Effector memory CD8-positive, alpha-beta T cell (primary cell): ENCODE results near the gene CES2.
A peak's percentile ranks its signal among the peaks of the same experiment; 100 is the strongest.

ENCODE experiments used
- ATAC-seq: fragments of 150-1000 bp; cut with Tn5 transposase; replicated peaks from 2 replicates; pipeline ENCODE4 v1.10.0; 2021; ENCODE audit warnings: mild to moderate bottlenecking, moderate library complexity
- DNase-seq, 3 experiments: peaks; one replicate each; pipeline ENCODE4 v3.0.0; 2021
- H3K27ac Mint-ChIP-seq, 2 donors: one replicate each; pipeline ENCODE4 v1.8.0; 2022; ENCODE audit warnings: mild to moderate bottlenecking in 2 of 2, mixed read lengths in 2 of 2, moderate library complexity in 2 of 2
- H3K27me3 Mint-ChIP-seq, 2 donors: one replicate each; pipeline ENCODE4 v1.8.0; 2022; ENCODE audit warnings: mixed read lengths in 2 of 2
- H3K36me3 Mint-ChIP-seq: one replicate; pipeline ENCODE4 v1.8.0; 2022; ENCODE audit warnings: mild to moderate bottlenecking, moderate library complexity, mixed read lengths; ENCODE audit not compliant: insufficient read depth
- H3K4me1 Mint-ChIP-seq, 2 donors: one replicate each; pipeline ENCODE4 v1.8.0; 2022; ENCODE audit warnings: low read depth in 2 of 2, mixed read lengths in 2 of 2
- H3K4me3 Mint-ChIP-seq, 2 donors: one replicate each; pipeline ENCODE4 v1.8.0; 2022; ENCODE audit warnings: mild to moderate bottlenecking in 2 of 2, mixed read lengths in 2 of 2, moderate library complexity in 2 of 2
- H3K9me3 Mint-ChIP-seq, 2 donors: one replicate each; pipeline ENCODE4 v1.8.0; 2022; ENCODE audit warnings: mixed read lengths in 2 of 2
- total RNA-seq, 9 experiments: gene quantifications; one replicate each; lab custom pipeline; 2026; lab: John Stamatoyannopoulos, UW

CES2 gene, protein sequence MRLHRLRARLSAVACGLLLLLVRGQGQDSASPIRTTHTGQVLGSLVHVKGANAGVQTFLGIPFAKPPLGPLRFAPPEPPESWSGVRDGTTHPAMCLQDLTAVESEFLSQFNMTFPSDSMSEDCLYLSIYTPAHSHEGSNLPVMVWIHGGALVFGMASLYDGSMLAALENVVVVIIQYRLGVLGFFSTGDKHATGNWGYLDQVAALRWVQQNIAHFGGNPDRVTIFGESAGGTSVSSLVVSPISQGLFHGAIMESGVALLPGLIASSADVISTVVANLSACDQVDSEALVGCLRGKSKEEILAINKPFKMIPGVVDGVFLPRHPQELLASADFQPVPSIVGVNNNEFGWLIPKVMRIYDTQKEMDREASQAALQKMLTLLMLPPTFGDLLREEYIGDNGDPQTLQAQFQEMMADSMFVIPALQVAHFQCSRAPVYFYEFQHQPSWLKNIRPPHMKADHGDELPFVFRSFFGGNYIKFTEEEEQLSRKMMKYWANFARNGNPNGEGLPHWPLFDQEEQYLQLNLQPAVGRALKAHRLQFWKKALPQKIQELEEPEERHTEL
- total RNA-seq: 29.2 to 46.8 (median 40.0) reads per million in 9 experiments

DNA sequence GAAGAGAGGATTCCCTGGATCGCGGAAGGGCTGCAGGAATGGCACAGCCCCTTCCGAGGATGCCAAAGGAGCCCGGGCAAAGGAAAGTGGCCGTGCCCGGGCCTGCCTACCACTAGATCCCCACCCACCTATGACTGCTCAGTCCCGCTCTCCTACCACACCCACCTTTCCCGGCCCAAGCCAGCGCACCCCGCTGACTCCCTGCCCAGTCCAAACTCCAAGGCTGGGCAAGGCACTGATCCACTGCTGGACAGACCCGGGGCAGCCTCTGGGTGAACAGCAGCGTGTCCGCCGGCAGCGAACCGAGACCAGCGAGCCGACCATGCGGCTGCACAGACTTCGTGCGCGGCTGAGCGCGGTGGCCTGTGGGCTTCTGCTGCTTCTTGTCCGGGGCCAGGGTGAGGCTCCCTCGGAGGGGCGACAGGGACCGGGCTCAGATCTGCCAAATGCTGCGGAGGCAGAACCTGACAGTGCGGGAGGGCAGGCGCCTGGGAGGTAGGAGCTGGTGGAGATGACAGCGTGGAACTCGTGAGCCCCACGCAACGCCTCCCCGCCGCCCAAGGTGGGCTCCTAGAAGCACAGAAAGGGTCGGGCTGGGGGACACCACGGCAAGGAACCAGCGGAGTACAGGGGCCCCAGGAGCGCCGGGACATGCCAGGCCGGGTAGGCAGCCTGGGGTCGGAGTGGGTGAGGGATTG, at the start of gene CES2:
CES2 (plus strand) TSS at position 203 of the 698 bp plus-strand sequence; CDS start at position 323, 120 bp downstream.
- ATAC-seq: no peak
- H3K4me3 Mint-ChIP-seq: peak within 1 kb of the TSS; percentile 99 to 100
- peaks cover 46 to 57% of the 10 kb centered on the region in 2 donors for H3K4me1 Mint-ChIP-seq
- H3K27ac Mint-ChIP-seq: peak within 1 kb of the TSS; percentile 98
- H3K36me3 Mint-ChIP-seq: peaks cover 36% of the 10 kb centered on the region
- no peaks in the 10 kb centered on the region for H3K27me3 Mint-ChIP-seq
- DNase-seq: no peak
- no peaks in the 10 kb centered on the region for H3K9me3 Mint-ChIP-seq

DNA sequence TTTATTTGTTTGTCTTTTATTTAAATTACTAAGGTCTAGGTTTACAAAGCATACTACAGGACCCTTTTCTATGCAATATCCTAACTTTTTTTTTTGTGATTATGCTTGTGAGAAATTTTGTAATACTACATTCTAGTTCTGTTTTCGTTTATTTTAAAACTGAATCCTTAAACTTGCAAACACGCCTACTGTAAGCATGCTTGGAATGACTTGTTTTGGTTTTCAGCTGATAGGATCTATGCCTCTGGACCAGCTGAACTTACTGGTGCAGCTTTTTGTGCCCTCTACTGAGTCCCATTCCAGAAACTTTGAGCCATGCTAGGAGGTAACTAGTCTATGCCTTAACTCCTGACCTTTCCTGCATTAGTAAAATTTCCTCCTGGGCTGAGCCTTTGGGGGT, 49.0 kb upstream of the CES2 start:
- Mint-ChIP-seq H3K4me1 (peaks cover 13 to 19% of the 10 kb centered on the region in 2 donors), H3K27ac (no peak overlapping the region), H3K4me3 (no peak overlapping the region), H3K27me3 (no peaks in the 10 kb centered on the region), H3K36me3 (peaks cover 57% of the 10 kb centered on the region), H3K9me3 (no peaks in the 10 kb centered on the region)
- DNase-seq (no peak), ATAC-seq (no peak)

DNA sequence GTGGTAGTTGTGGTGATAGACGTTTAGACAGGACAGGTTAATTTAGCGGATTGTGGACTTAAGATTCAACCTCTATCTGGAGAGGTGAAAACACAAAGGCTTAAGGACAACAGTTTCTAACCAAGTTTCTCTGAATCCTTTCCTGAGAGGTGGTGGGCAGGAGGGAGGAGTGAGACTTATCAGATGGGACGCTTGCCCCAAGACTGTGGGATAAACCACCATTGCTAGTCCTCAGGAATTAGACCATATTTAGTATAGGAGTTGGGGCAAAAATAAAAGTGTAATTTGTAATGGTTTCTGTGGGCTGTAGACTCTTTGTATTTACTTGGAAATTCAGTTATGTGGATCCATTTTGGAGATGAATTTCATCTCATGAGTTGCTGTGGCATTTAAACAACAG, 48.4 kb upstream of the CES2 start:
- H3K4me3 Mint-ChIP-seq: no peak overlapping the region
- ATAC-seq (no peak), DNase-seq (no peak)
- H3K9me3 Mint-ChIP-seq: no peaks in the 10 kb centered on the region
- peaks cover 13 to 14% of the 10 kb centered on the region in 2 donors for H3K4me1 Mint-ChIP-seq
- H3K27me3 Mint-ChIP-seq: no peaks in the 10 kb centered on the region
- no peak overlapping the region for H3K27ac Mint-ChIP-seq
- peaks cover 59% of the 10 kb centered on the region for H3K36me3 Mint-ChIP-seq

DNA sequence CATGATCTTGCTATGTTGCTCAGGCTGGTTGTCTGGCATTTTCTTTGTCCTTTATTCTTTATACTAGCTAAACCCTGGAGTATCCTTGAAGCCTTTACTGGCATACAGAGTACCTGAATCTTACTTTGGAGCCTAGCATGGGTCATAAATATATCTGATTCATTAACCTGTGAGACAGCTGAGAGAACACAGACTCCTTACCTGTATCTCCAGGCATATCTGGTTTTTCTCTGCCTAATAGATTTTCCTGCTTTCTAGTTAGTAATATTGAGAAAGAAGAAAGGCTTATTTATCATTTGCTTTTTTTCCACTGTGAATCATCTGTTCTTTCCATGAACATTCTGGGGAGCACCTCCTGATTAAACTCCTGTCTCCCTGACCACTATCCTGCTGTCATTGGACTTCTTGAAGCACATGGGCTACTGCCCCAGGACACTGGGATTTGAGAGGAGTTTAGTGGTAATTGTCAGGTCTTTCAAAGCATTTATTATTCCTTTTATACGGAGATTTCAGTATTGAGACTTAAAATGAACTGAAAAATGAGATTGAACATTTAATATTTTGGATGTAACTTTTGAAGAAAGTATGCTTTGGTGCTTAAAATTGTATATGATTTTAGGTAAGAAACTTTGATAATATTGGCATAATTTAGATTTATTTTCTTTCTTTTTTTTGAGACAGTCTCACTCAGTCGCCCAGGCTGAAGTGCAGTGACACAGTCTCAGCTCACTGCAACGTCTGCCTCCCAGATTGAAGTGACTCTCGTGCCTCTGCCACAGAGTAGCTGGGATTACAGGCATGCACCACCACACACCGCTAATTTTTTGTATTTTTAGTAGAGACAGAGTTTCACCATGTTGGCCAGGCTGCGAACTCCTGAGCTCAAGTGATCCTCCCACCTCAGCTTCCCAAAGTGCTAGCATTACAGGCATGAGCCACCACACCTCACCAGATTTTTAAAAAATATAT, 46.4 kb upstream of the CES2 start:
- Mint-ChIP-seq H3K4me1 (peaks cover 12 to 13% of the 10 kb centered on the region in 2 donors), H3K27me3 (no peaks in the 10 kb centered on the region), H3K4me3 (no peak overlapping the region), H3K27ac (peak overlapping the region; percentile 20 to 66), H3K9me3 (no peaks in the 10 kb centered on the region), H3K36me3 (peaks cover 50% of the 10 kb centered on the region)
- ATAC-seq (no peak), DNase-seq (no peak)

DNA sequence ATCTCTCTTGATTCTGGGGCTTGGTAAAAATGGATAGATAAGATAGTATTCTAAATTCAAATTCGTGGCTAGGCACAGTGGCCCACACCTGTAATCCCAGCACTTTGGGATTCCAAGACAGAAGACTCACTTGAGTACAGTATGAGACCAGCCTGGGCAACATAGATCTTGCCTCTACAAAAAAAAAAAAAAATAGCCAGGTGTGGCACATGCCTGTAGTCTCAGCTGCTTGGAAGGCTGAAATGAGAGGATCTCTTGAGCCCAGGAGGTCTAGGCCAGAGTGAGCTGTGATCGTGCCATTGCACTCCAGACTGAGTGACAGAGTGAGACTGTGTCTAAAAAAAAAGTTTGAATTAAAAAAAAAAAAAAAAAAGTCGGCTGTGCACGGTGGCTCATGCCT, 45.7 kb upstream of the CES2 start:
- H3K27ac Mint-ChIP-seq: peak overlapping the region in 1 of 2 donors; percentile 20
- peaks cover 11 to 12% of the 10 kb centered on the region in 2 donors for H3K4me1 Mint-ChIP-seq
- no peak for ATAC-seq
- H3K27me3 Mint-ChIP-seq: no peaks in the 10 kb centered on the region
- no peak overlapping the region for H3K4me3 Mint-ChIP-seq
- H3K36me3 Mint-ChIP-seq: peaks cover 44% of the 10 kb centered on the region
- DNase-seq: no peak
- no peaks in the 10 kb centered on the region for H3K9me3 Mint-ChIP-seq

DNA sequence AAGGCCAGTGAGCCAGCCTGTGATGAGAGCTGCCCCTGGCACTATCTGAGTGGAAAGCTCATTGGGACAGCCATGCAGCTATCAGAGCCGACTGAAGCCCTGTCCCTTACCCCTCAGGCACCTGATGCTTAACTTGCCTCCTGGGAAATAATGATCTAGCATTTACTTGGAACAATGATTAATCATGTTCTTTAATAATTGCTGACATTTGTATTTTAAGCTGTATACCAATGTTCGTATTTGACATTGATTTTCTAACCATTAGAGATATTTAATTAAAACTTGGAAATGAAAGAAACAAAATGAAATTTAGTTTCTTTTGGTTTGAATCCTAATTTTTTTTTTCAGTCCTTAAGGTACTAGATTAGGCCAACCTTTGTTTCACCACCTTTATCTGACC, 44.5 kb upstream of the CES2 start:
- H3K27ac Mint-ChIP-seq: peak overlapping the region in 1 of 2 donors; percentile 31
- H3K36me3 Mint-ChIP-seq: peaks cover 37% of the 10 kb centered on the region
- H3K9me3 Mint-ChIP-seq: no peaks in the 10 kb centered on the region

DNA sequence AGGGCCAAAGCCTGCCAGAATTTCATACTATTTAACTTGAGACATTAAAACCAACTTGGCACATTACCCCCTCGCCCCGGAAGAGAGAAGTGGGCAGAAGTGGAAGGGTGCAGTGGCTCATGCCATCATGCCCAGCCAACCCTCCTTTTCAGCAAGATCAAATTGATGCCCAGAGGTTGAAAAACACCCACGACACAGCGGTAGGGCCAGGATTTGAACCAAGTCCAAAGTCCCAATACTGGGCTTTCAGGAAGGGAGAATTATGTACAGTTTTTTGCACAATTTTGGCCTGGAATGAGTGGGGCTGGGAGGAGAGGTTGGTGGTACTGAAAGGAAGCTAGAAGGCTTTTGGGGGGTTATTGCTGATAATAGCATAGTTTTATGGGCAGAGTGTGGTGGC, 44.0 kb upstream of the CES2 start:
- peak overlapping the region in 1 of 2 donors; percentile 31 for H3K27ac Mint-ChIP-seq
- ATAC-seq: no peak
- no peaks in the 10 kb centered on the region for H3K27me3 Mint-ChIP-seq
- H3K4me3 Mint-ChIP-seq: no peak overlapping the region
- H3K36me3 Mint-ChIP-seq: peaks cover 34% of the 10 kb centered on the region
- DNase-seq: no peak
- no peaks in the 10 kb centered on the region for H3K9me3 Mint-ChIP-seq
- H3K4me1 Mint-ChIP-seq: peaks cover 4 to 16% of the 10 kb centered on the region in 2 donors

More for the DNA sequence above, 44.5 kb upstream of the CES2 start:
- no peaks in the 10 kb centered on the region for H3K27me3 Mint-ChIP-seq
- peaks cover 7 to 12% of the 10 kb centered on the region in 2 donors for H3K4me1 Mint-ChIP-seq
- DNase-seq (no peak), ATAC-seq (no peak)
- H3K4me3 Mint-ChIP-seq: no peak overlapping the region

DNA sequence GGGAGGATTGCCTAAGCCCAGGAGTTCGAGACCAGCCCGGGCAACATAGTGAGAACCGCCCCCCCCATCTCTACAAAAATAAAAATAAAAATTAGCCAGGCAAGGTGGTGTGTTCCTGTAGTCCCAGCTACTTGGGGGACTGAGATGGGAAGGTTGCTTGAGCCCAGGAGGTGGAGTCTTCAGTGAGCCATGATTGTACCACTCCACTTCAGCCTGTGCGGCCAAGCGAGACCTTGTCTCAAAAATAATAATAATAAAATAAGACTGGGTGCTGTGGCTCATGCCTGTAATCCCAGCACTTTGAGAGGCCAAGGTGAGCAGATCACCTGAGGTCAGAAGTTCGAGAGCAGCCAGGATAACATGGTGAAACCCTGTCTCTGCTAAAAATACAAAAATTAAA, 43.5 kb upstream of the CES2 start:
- no peaks in the 10 kb centered on the region for H3K27me3 Mint-ChIP-seq
- H3K4me1 Mint-ChIP-seq: peaks cover 4 to 12% of the 10 kb centered on the region in 2 donors
- DNase-seq (no peak), ATAC-seq (no peak)
- peaks cover 32% of the 10 kb centered on the region for H3K36me3 Mint-ChIP-seq
- no peak overlapping the region for H3K4me3 Mint-ChIP-seq
- H3K27ac Mint-ChIP-seq: peak overlapping the region in 1 of 2 donors; percentile 31
- no peaks in the 10 kb centered on the region for H3K9me3 Mint-ChIP-seq

DNA sequence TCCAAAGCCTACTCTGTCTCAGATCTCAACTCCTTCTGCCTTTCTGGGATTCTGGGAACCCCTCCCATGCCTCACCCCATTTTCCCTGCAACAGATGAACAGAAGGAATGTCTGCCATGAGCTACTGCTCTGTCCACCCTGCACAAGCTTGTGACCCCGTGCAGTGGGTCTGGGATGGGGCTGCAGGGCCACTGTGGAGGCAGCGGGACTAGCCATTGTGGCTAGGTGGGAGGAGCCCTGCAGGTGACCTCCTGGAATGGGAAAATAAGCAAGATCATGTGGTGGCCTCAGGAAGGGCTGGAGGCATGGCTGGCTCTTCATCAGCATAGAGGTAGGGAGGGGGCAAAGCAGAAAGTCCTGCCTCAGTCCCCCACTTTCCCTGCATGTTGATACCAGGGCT, 41.3 kb upstream of the CES2 start:
- H3K27ac Mint-ChIP-seq: peak overlapping the region in 1 of 2 donors; percentile 79
- no peak for DNase-seq
- no peaks in the 10 kb centered on the region for H3K27me3 Mint-ChIP-seq
- H3K4me1 Mint-ChIP-seq: peaks cover 0 to 11% of the 10 kb centered on the region in 2 donors
- H3K9me3 Mint-ChIP-seq: no peaks in the 10 kb centered on the region
- peaks cover 17% of the 10 kb centered on the region for H3K36me3 Mint-ChIP-seq
- H3K4me3 Mint-ChIP-seq: no peak overlapping the region
- no peak for ATAC-seq

DNA sequence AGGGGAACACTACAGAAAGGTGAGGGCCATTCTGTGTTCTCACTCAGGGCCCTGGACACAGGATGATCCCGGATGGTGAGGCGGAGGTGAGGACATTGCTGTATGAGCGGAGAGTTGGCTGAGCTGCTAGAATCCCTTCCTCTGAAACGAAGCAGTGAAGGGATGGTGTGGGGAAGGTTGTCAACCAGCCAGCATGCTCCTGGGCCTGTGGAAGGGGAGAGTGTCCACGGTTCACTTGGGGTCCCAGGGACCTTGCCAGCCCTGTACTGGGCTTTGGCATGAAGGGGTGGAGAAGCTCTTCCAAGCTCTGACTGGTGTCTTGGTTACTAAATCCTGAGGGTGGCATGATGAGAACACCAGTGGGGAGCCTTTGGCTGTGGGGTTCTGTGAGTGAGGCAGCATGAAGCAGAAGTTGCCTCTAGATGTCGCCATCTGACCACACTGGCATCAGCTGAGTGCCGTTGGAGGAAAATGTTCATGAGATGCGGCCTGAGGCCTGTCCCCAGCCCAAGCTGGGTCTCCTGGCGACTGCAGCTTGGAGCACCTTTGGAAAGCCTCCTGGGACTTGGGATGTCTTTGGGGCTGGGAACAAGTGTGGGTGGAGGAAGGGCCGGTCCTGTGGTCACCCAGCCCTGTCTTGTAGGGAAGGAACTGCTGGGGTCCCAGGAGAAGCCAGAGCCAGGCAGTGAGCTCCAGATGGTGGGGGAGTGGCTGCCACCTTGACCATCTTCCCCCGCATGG, 40.2 kb upstream of the CES2 start:
- Mint-ChIP-seq H3K4me3 (no peak overlapping the region), H3K9me3 (no peaks in the 10 kb centered on the region), H3K36me3 (peaks cover 7% of the 10 kb centered on the region), H3K27me3 (no peaks in the 10 kb centered on the region), H3K27ac (peak overlapping the region; percentile 16 to 79), H3K4me1 (peaks cover 0 to 11% of the 10 kb centered on the region in 2 donors)
- ATAC-seq (peak; percentile 83), DNase-seq (peak; percentile 43 to 52 (median 46))

DNA sequence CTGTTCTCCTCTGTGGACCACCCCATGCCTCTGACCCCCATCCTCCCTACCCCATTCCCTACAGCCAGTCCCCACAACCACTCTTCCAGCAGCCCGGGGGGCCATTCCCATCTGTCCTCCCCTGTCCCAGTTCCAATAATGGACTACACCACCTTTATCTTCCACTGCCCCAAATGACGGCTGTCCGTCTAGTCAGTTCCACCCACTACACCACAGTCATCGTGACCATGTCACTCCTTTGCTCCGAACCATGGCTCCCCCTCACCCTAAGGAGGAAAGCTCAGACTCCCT, 39.7 kb upstream of the CES2 start:
- no peak for ATAC-seq
- H3K36me3 Mint-ChIP-seq: peaks cover 6% of the 10 kb centered on the region
- H3K4me1 Mint-ChIP-seq: peaks cover 0 to 11% of the 10 kb centered on the region in 2 donors
- H3K27me3 Mint-ChIP-seq: no peaks in the 10 kb centered on the region
- no peak overlapping the region for H3K4me3 Mint-ChIP-seq
- H3K27ac Mint-ChIP-seq: peak overlapping the region in 1 of 2 donors; percentile 54
- no peaks in the 10 kb centered on the region for H3K9me3 Mint-ChIP-seq
- no peak for DNase-seq

DNA sequence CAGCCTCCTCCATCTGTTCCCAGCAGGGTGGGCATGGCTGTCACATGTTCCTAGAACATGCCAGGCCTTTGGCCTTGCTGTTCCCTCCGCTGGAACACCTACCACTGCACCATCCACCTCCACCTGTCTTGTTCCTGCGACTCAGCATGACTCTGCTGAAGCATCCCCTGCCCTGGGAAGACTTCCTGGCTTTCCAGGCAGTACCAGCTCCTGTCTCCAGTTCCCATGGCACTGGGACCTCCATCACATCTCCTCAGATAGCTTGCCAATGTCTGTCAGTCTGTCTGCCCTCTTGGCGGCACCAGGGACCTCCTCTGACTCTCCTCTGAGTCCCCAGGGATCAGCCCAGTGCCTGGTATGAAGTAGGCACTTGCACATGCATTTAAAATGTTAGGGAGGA, 39.3 kb upstream of the CES2 start:
- Mint-ChIP-seq H3K27ac (peak overlapping the region in 1 of 2 donors; percentile 54), H3K36me3 (peaks cover 5% of the 10 kb centered on the region), H3K4me3 (no peak overlapping the region), H3K27me3 (no peaks in the 10 kb centered on the region), H3K9me3 (no peaks in the 10 kb centered on the region), H3K4me1 (peaks cover 0 to 11% of the 10 kb centered on the region in 2 donors)
- ATAC-seq (no peak), DNase-seq (no peak)
